SK-N-MC (cell line): ENCODE measurements around the gene PFN4.

Experiments
- EZH2 ChIP-seq: fragments of 200-600 bp; sonication (generic); IDR thresholded peaks from one replicate; pipeline ENCODE4 v1.6.1; 2017; ENCODE audit warnings: antibody characterized with exemption
- FOXP2 ChIP-seq: optimal IDR thresholded peaks from 2 replicates; pipeline ENCODE3; 2011; ENCODE audit warnings: mild to moderate bottlenecking, moderate library complexity; ENCODE audit not compliant: insufficient read depth; ENCODE audit errors: extremely low read length, control extremely low read depth
- POLR2AphosphoS5 ChIP-seq: IDR thresholded peaks from 2 replicates; pipeline ENCODE4 v1.6.1; 2012; ENCODE audit warnings: mild to moderate bottlenecking, low read depth, low read length, borderline replicate concordance

GRCh38 chr2:24122366-24123194 is 554 bp downstream of the PFN4 start:
- TF ChIP-seq FOXP2 (no peak), POLR2AphosphoS5 (no peak), EZH2 (no peak)
